ENCODE measurements around the gene PDCD2L.
"Not testable (repeated sequence)": the region's sequence is repeated elsewhere in the genome, so short reads cannot be mapped to it uniquely, and the experiment has no call there.

Gene PDCD2L

DNA sequence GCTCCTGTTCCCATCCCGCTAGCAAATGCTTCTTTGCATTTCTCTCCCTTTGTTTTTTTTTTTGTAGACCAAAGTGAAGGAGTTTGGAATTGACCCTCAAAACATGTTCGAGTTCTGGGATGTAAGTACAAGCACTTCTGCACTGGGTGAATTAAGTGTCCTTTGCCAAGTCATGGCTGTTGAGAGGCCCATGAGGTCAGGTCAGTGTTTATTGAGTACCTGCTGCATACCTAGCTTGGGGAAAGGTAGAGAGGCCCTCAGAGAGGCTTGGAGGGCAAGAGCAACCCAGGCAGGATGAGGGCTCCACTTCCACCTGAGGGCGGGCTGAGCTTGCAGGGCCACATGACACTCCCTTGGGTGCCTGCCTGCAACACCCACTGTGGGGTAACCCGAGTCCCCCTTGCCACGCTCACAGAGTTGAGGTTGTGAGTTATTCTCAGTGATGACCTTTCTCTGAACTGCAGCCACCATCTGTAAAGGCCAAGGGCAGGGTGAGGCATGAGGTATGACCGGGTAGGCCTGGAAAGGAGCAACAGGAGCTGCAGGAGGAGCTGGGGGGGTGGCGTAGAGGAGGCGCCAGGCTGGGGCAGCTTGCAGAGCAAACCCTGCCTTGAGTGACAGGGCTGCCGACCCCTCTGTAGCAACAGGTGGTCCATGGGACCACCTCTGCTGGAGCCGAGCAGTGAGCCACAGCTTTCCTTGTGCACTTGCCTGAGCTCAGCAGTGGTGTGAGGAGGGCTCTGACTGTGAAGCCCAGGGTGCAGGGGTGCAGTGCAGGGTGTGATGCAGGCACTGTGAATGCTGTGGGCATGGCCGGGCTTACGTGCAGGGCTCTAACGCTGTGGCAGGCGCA lies 22.6 kb upstream of the PDCD2L start:
- H3K27me3 Mint-ChIP-seq (ENCODE audit: low read depth, poor library complexity): no peaks in the 10 kb centered on the region
- H3K9me3 Mint-ChIP-seq: no peaks in the 10 kb centered on the region
- H3K4me3 Mint-ChIP-seq: no peak overlapping the region
- H3K4me1 Mint-ChIP-seq: no peaks in the 10 kb centered on the region
- no peak for DNase-seq
- peaks cover 72% of the 10 kb centered on the region for H3K36me3 Mint-ChIP-seq (ENCODE audit: low read depth)
- no peak overlapping the region for H3K27ac Mint-ChIP-seq
- TF ChIP-seq, protein P1, sequence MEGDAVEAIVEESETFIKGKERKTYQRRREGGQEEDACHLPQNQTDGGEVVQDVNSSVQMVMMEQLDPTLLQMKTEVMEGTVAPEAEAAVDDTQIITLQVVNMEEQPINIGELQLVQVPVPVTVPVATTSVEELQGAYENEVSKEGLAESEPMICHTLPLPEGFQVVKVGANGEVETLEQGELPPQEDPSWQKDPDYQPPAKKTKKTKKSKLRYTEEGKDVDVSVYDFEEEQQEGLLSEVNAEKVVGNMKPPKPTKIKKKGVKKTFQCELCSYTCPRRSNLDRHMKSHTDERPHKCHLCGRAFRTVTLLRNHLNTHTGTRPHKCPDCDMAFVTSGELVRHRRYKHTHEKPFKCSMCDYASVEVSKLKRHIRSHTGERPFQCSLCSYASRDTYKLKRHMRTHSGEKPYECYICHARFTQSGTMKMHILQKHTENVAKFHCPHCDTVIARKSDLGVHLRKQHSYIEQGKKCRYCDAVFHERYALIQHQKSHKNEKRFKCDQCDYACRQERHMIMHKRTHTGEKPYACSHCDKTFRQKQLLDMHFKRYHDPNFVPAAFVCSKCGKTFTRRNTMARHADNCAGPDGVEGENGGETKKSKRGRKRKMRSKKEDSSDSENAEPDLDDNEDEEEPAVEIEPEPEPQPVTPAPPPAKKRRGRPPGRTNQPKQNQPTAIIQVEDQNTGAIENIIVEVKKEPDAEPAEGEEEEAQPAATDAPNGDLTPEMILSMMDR (IDR thresholded peaks at IDR 0.05): no peak

- DNase-seq: no peak
- Mint-ChIP-seq H3K27ac (no peak overlapping the region), H3K4me1 (no peaks in the 10 kb centered on the region), H3K36me3 (ENCODE audit: low read depth) (peaks cover 71% of the 10 kb centered on the region), H3K27me3 (ENCODE audit: low read depth, poor library complexity) (no peaks in the 10 kb centered on the region), H3K4me3 (no peak overlapping the region), H3K9me3 (no peaks in the 10 kb centered on the region)
- TF ChIP-seq, protein P1 (IDR thresholded peaks at IDR 0.05): no peak
Observed at GRCh38 chr19:34382471-34382870, 21.7 kb upstream of the PDCD2L start.

DNA sequence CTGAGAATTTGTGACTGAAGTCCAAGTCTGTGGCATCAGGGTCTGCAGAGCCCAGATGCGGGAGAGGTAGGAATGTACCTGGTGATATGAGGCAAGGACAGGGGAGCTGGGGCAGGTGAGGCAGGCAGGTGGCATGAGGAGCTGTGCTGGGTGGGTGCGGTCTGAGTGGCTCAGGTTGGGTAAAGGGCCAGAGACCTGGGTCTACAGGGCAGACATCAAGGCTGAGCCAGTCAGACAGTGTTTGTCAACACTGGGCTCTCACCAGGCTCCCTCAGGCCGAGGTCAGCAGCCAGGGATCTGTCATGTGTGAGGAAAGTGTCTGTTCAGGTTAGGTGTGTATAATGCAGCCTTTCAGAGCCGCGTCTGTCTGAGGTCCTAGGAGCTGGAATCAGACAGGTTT lies 20.6 kb upstream of the PDCD2L start:
- Mint-ChIP-seq H3K27ac (no peak overlapping the region), H3K36me3 (ENCODE audit: low read depth) (peaks cover 63% of the 10 kb centered on the region), H3K4me3 (no peak overlapping the region), H3K9me3 (no peaks in the 10 kb centered on the region), H3K27me3 (ENCODE audit: low read depth, poor library complexity) (no peaks in the 10 kb centered on the region), H3K4me1 (no peaks in the 10 kb centered on the region)
- DNase-seq: no peak
- TF ChIP-seq, protein P1 (IDR thresholded peaks at IDR 0.05): no peak

DNA sequence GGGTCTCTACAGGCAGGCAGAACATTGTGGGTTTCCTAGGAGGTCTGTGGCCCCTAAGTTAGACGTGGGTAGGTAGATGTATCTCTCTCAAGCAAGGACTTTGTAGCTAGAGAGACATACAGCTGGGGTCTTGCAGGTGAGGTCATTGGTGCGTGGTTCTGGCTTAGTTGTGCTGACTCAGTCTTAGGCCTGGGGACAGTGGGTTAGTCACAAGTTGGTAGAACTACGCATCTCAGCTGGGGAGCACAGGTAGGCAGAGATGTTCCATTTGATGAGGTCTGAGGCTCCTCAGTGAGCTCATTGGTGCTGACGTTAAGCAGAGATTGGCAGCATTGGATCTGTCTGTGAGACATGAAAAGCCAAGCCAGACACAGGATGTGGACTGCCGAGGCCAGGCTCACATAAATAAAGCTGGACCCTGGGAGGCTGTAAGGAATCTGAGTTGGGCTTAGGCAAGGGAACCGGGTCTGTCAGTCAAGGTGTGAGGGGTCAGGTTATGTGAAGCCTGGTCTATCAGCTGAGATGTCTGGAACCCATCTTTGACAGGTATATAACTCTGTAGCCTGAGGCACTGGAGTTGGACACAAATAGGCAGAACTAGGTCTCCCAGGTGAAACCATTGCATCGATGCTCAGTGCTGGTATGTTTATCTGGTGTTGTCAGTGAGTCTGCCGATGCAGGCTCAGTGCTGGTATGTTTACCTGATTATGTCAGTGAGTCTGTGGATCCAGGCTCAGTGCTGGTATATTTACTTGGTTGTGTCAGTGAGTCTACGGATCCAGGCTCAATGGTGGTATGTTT lies 17.4 kb upstream of the PDCD2L start:
- H3K4me3 Mint-ChIP-seq: no peak overlapping the region
- TF ChIP-seq, protein P1 (IDR thresholded peaks at IDR 0.05): no peak

DNA sequence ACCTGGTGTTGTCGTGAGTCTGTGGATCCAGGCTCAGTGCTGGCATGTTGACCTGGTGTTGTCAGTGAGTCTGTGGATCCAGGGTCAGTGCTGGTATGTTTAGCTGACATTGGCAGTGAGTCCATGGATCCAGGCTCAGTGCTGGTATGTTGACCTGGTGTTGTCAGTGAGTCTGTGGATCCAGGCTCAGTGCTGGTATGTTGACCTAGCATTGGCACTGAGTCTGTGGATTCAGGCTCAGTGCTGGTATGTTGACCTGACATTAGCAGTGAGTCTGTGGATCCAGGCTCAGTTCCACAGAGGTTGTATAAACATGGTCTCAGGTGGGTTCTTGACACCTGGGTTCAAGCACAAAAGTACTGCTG lies 16.8 kb upstream of the PDCD2L start:
- Mint-ChIP-seq H3K4me3 (no peak overlapping the region), H3K9me3 (no peaks in the 10 kb centered on the region)

More for the DNA sequence above, 17.4 kb upstream of the PDCD2L start:
- Mint-ChIP-seq H3K27ac (peak overlapping the region; percentile 18), H3K36me3 (ENCODE audit: low read depth) (peaks cover 45% of the 10 kb centered on the region), H3K4me1 (no peaks in the 10 kb centered on the region), H3K9me3 (no peaks in the 10 kb centered on the region), H3K27me3 (ENCODE audit: low read depth, poor library complexity) (no peaks in the 10 kb centered on the region)
- no peak for DNase-seq

DNA sequence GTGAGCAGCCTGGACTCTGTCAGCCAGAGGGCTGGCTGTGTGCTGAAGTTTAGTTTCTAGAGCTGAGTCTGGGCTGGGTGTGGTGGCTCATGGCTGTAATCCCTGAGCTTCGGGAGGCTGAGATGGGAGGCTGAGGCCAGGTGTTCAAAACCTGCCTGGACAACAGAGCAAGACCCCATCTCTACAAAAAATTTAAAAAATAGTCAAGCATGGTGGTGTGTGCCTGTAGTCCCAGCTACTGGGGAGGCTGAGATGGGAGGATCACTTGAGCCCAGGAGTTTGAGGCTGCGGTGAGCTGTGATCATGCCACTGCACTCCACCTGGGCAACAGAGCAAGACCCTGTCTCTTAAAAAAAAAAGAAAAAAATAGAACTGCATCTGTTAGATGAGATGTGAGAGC lies 15.5 kb upstream of the PDCD2L start:
- peaks cover 29% of the 10 kb centered on the region for H3K36me3 Mint-ChIP-seq (ENCODE audit: low read depth)
- not testable (repeated sequence) for H3K27ac Mint-ChIP-seq; H3K27me3 Mint-ChIP-seq (ENCODE audit: low read depth, poor library complexity)

More for the DNA sequence above, 16.8 kb upstream of the PDCD2L start:
- Mint-ChIP-seq H3K36me3 (ENCODE audit: low read depth) (peaks cover 42% of the 10 kb centered on the region), H3K27me3 (ENCODE audit: low read depth, poor library complexity) (no peaks in the 10 kb centered on the region), H3K4me1 (no peaks in the 10 kb centered on the region), H3K27ac (no peak overlapping the region)
- no peak for DNase-seq
- TF ChIP-seq, protein P1 (IDR thresholded peaks at IDR 0.05): no peak

More for the DNA sequence above, 15.5 kb upstream of the PDCD2L start:
- not testable (repeated sequence) for DNase-seq, H3K4me1 Mint-ChIP-seq, H3K4me3 Mint-ChIP-seq, H3K9me3 Mint-ChIP-seq
